Fibroblast of mammary gland (primary cell): ENCODE results near the gene ZDHHC19.
A peak's percentile ranks its signal among the peaks of the same experiment; 100 is the strongest.

Experiments
- DNase-seq: peaks from one replicate; pipeline ENCODE4 v3.0.0-alpha.2; 2010; ENCODE audit warnings: low read depth
- H3K4me3 ChIP-seq: 2 replicates; pipeline ENCODE4 v1.5.1; 2011; ENCODE audit warnings: low read depth, mild to moderate bottlenecking, low read length, moderate library complexity; ENCODE audit not compliant: control insufficient read depth
- TF ChIP-seq, protein P1 (sequence below): conservative IDR thresholded peaks from 2 replicates; pipeline ENCODE4 v1.5.1; 2011; ENCODE audit warnings: low read depth, low read length, inconsistent platforms; ENCODE audit not compliant: control insufficient read depth, insufficient read depth

ZDHHC19 gene

DNA sequence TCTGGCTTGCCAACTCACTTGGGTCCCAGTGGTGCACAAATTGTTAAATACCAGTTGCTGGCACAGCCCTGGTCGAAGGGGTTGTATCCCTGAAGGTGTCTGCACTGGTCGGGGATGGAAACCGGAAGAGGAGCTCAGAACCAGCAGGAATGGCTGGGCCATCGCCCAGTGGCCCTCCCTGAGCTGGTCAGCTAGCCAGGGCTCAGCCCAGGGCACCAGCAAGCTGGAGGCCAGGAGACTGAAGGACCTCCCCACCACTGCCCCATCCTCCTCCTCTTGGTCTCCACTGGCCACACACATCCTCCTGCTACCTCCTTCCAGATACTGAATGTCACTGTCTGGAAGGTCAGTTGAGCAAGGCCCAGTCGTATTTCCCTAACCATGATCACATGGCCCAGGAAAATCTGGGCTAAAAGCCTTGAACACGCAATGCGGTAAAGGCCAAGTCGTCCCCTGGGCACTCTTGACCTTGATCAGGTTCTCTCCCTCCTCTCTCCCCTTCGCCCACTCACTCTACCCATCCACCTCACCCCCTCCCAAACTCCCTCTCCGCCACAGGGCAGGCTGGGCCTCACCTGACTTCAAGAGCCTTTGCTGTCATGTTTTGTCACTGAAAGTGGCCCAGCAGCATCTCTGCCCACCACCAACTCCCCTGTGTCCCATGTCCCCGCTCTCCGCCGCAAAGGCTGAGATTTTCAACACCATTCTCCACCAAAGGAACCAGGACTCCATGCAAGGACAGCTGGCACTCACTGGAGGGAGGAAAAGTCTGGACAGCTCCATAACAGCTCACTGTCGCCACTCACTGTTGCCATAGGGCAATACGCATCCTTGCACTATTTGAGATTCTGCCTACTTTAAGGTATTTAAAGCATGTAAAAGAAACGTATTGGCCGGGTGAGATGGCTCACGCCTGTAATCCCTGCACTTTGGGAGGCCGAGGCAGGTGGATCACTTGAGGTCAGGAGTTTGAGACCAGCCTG lies 12.1 kb downstream of the ZDHHC19 start:
- peak; percentile 15 for DNase-seq
- H3K4me3 ChIP-seq, result no peak overlapping the region
- TF ChIP-seq, protein P1, sequence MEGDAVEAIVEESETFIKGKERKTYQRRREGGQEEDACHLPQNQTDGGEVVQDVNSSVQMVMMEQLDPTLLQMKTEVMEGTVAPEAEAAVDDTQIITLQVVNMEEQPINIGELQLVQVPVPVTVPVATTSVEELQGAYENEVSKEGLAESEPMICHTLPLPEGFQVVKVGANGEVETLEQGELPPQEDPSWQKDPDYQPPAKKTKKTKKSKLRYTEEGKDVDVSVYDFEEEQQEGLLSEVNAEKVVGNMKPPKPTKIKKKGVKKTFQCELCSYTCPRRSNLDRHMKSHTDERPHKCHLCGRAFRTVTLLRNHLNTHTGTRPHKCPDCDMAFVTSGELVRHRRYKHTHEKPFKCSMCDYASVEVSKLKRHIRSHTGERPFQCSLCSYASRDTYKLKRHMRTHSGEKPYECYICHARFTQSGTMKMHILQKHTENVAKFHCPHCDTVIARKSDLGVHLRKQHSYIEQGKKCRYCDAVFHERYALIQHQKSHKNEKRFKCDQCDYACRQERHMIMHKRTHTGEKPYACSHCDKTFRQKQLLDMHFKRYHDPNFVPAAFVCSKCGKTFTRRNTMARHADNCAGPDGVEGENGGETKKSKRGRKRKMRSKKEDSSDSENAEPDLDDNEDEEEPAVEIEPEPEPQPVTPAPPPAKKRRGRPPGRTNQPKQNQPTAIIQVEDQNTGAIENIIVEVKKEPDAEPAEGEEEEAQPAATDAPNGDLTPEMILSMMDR, result peak; percentile 26

DNA sequence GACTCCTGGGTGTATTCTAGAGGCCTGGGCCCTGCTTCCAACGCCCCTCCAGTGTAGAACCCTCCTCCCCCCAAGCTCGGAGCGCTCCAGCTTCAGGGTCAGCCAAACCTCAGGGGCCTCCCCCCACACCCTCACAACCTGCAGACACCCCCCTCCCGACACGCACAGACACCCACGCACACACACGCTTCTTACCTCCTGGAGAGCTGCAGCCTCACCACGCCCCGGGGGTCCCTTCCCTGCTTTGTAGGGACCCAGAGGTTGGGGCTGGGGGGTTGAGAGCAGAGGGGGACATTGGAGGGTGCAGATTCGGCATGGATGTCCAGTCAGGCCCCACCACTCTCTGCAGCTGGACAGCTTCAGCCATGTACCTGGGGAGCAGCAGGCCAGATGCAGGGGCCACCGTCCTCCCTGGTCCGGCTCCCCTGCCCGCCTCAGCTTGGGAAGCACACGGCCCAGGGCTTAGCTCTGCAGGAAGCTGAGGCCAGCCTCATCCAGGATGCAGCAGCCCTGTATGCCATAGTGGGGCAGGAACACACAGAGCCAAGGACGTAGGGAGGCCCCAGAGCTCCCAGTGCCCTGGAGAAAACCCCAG lies 13.0 kb downstream of the ZDHHC19 start:
- no peak overlapping the region for H3K4me3 ChIP-seq
- TF ChIP-seq, protein P1, result no peak
- DNase-seq, result no peak

DNA sequence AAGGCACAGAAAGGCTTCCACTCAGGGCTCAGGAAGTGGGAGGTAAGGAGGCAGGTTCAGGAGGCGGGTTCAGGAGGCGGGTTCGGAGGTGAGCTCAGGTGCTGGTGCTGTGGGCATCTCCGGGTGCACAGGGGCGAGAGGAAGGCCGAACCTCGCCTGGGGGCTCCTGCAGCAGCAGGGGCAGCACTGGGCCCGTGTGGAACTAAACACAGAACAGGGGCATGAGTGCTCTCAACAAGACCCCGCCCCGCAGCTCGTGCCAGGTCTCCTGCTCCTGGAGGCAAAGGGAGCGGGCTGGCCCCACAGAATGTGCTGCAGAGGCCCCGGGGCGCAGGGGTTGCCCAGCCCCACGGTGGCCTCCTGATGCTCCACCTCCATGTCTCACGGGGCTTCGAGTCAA lies 13.7 kb downstream of the ZDHHC19 start:
- no peak for DNase-seq
- no peak overlapping the region for H3K4me3 ChIP-seq
- TF ChIP-seq, protein P1, result no peak

DNA sequence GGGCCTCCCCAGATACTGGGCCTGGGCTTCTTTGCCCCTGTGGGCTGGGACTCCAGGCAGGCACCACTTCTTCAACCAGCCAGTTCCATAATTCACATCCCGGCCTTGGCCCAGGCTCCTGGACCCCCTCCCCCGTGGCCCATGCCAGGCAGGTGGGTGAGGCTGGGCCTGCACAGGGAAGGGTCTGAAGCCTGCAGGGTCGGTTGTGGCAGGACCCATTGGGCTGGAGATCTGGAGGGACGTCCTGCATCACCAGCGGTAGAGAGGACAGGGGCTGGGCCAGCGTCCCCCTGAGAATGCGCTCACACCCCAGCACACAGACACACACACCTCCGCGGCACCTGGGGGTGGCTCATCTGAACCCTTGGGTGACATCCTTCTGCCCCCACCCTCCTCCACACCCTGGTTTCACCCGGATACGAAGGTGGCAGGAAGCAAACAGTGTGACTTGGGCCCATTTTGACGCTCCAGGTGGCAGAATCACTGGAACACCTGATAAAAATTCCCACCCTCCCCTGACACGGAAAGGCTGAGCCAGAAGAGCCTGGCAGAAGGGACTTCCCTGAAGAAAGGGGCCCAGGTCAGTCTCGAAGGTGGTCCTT lies 15.4 kb downstream of the ZDHHC19 start:
- no peak overlapping the region for H3K4me3 ChIP-seq
- DNase-seq, result no peak
- TF ChIP-seq, protein P1, result no peak

DNA sequence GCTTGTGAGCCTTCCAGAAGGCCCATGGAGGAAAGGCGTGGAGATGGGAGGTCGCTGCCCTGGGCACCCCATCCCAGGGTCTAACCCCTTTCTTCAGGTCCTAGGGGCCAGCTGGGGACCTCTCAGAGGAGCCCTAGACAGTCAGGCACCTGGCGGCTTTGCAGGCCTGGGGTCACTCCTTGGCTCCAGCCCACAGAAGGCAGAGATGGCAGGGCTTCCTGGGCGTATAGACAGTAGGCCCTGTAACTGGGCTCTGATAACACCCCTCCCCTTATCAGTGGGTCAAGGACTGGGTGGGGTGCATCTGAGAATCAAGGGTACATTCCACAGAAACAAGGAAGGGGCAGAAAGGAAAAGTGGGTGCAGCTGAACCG lies 16.7 kb downstream of the ZDHHC19 start:
- DNase-seq, result no peak

More for the DNA sequence above, 16.7 kb downstream of the ZDHHC19 start:
- H3K4me3 ChIP-seq, result no peak overlapping the region
- TF ChIP-seq, protein P1, result no peak
